K562 (cell line): ENCODE data around the gene GNG11. TPM values are rescaled to one million over a fixed set of nuclear protein-coding genes. Genes with fewer than 3 reads are reported as not detected.

Experiments used
- ATAC-seq: fragments of 200-7000 bp; cut with Tn5 transposase; 3 replicates; pipeline ENCODE4 v1.9.1; 2020; ENCODE audit warnings: moderate library complexity
- BruUV-seq: library from RNA; stranded (reverse); fragments of 400-500 nt; replicated peaks from 2 replicates; lab custom pipeline; 2021; lab: Mats Ljungman, UMichigan
- CTCF ChIA-PET: fragments of 300-600 bp; formaldehyde crosslinking; extraction: SDS; loops from one replicate; lab custom pipeline; 2021; ENCODE audit warnings: low intra/inter-chr PET ratio; lab: Yijun Ruan, JAX
- POLR2A ChIA-PET: fragments of 300-600, 350-650 bp; sonication (Branson Sonifier 250); formaldehyde crosslinking; extraction: SDS; loops from one replicate; lab custom pipeline; 2021; ENCODE audit warnings: antibody characterized with exemption, inconsistent platforms; lab: Yijun Ruan, JAX
- DNase-seq, 4 experiments: peaks; one replicate each; pipeline versions ENCODE4 v3.0.0 to v3.0.0-alpha.2; 2011 to 2018; ENCODE audit warnings: low spot score in 3 of 4, mixed read lengths in 3 of 4; ENCODE audit errors: extremely low read depth in 1 of 4
- FAIRE-seq: peaks from 2 replicates; lab custom pipeline; 2011; peaks lifted over from hg19 to GRCh38; lab: Jason Lieb, UNC
- H2AFZ ChIP-seq: 2 replicates; pipeline ENCODE4 v1.6.0; 2011; ENCODE audit warnings: low read depth, low read length, control low read depth, inconsistent platforms
- H3K27ac ChIP-seq: fragments of 200-600 bp; 3 replicates; pipeline ENCODE4 v1.8.0; 2011; ENCODE audit warnings: low read depth, mild to moderate bottlenecking, control low read depth, inconsistent platforms, low read length, moderate library complexity, mixed read lengths; ENCODE audit errors: extremely low read depth
- H3K27me3 ChIP-seq, 2 experiments: fragments of 300-600 bp in 1 of 2; 2 replicates in 1 of 2; 3 replicates in 1 of 2; pipeline versions ENCODE4 v1.6.0 to v1.8.0; 2011; ENCODE audit warnings: inconsistent platforms in 2 of 2, low read length in 2 of 2, mild to moderate bottlenecking in 1 of 2, mixed read lengths in 1 of 2, moderate library complexity in 1 of 2; ENCODE audit not compliant: control insufficient read depth in 2 of 2, insufficient read depth in 2 of 2
- H3K36me3 ChIP-seq: fragments of 300-600 bp; 3 replicates; pipeline ENCODE4 v1.8.0; 2011; ENCODE audit warnings: mild to moderate bottlenecking, low read length, inconsistent platforms; ENCODE audit not compliant: control insufficient read depth, insufficient read depth
- H3K4me1 ChIP-seq, 2 experiments: fragments of 200-600 bp in 1 of 2; replicated peaks in 1 of 2; 2 replicates in 1 of 2; 3 replicates in 1 of 2; pipeline versions ENCODE4 v1.5.1 to v1.8.0; 2011; ENCODE audit warnings: inconsistent platforms in 2 of 2, low read length in 2 of 2, mild to moderate bottlenecking in 1 of 2, mixed read lengths in 1 of 2, moderate library complexity in 1 of 2; ENCODE audit not compliant: control insufficient read depth in 2 of 2, insufficient read depth in 2 of 2
- H3K4me2 ChIP-seq: 2 replicates; pipeline ENCODE4 v1.6.1; 2011; ENCODE audit warnings: low read length, control low read depth, inconsistent platforms, mixed read lengths; ENCODE audit not compliant: insufficient read depth
- H3K4me3 ChIP-seq: fragments of 200-600 bp; sonication (generic), shearing (Covaris generic); 2 replicates; pipeline ENCODE4 v1.5.1; 2016; ENCODE audit warnings: control low read depth, inconsistent platforms
- H3K79me2 ChIP-seq: fragments of 200-600 bp; 3 replicates; pipeline ENCODE4 v1.8.0; 2011; ENCODE audit warnings: low read length, inconsistent platforms; ENCODE audit not compliant: control insufficient read depth, insufficient read depth
- H3K9ac ChIP-seq, 2 experiments: 2 replicates each; pipeline versions ENCODE4 v1.6.0 to v1.6.1; 2011; ENCODE audit warnings: low read depth in 2 of 2, low read length in 2 of 2, control low read depth in 1 of 2, inconsistent platforms in 1 of 2, mild to moderate bottlenecking in 1 of 2, mixed read lengths in 1 of 2; ENCODE audit not compliant: insufficient read depth in 1 of 2
- H3K9me1 ChIP-seq: one replicate; pipeline ENCODE4 v1.6.0; 2011; ENCODE audit warnings: inconsistent platforms, mild to moderate bottlenecking, low read length, moderate library complexity; ENCODE audit not compliant: control insufficient read depth, insufficient read depth
- H3K9me3 ChIP-seq: replicated peaks from 2 replicates; pipeline ENCODE4 v1.5.1; 2011; ENCODE audit warnings: low read depth, low read length, inconsistent platforms; ENCODE audit not compliant: control insufficient read depth, insufficient read depth
- H4K20me1 ChIP-seq: replicated peaks from 2 replicates; pipeline ENCODE4 v1.6.1; 2011; ENCODE audit warnings: low read length, inconsistent platforms, mixed read lengths; ENCODE audit not compliant: control insufficient read depth, insufficient read depth
- CHD1 ChIP-seq: fragments of 200-600 bp; sonication (generic); IDR thresholded peaks from one replicate; pipeline ENCODE4 v1.6.1; 2012; ENCODE audit warnings: mild to moderate bottlenecking, moderate library complexity, low read length, inconsistent platforms
- IRF9 ChIP-seq: fragments of 450-650 bp; IDR thresholded peaks from 2 replicates; pipeline ENCODE4 v1.6.1; 2016; ENCODE audit warnings: missing biosample characterization, missing genetic modification characterization
- NELFE ChIP-seq: IDR thresholded peaks from 2 replicates; pipeline ENCODE4 v1.6.1; 2011; ENCODE audit warnings: mild to moderate bottlenecking; ENCODE audit not compliant: insufficient read depth, insufficient read length
- NONO ChIP-seq, 2 experiments: fragments of 200-400 bp in 1 of 2; fragments of 450-650 bp in 1 of 2; formaldehyde crosslinking in 1 of 2; IDR thresholded peaks; 2 replicates each; pipeline ENCODE4 v1.6.1; 2017; ENCODE audit warnings: low read depth in 2 of 2, mild to moderate bottlenecking in 2 of 2, moderate library complexity in 2 of 2, low read length in 1 of 2
- PRPF4 ChIP-seq: fragments of 200-400 bp; formaldehyde crosslinking; IDR thresholded peaks from one replicate; pipeline ENCODE4 v1.6.1; 2017; ENCODE audit warnings: low read length, low read depth, mild to moderate bottlenecking; ENCODE audit not compliant: insufficient read depth, poor library complexity, severe bottlenecking
- RREB1 ChIP-seq: fragments of 250-450 bp; sonication (Bioruptor Pico); IDR thresholded peaks from 2 replicates; pipeline ENCODE4 v1.4.0; 2020
- TCFL5 ChIP-seq: fragments of 250-450 bp; sonication (Bioruptor Pico); conservative IDR thresholded peaks from 2 replicates; pipeline ENCODE4 v1.6.1; 2021; ENCODE audit warnings: mild to moderate bottlenecking, moderate library complexity, matching md5 sums
- ZBTB8A ChIP-seq: fragments of 450-650 bp; IDR thresholded peaks from 2 replicates; pipeline ENCODE4 v1.6.1; 2018; ENCODE audit warnings: mild to moderate bottlenecking, moderate library complexity; ENCODE audit not compliant: partially characterized antibody
- ZNF174 ChIP-seq: fragments of 250-450 bp; sonication (Bioruptor Pico); IDR thresholded peaks from 2 replicates; pipeline ENCODE4 v1.4.0; 2020; ENCODE audit warnings: mild to moderate bottlenecking
- ZNF354B ChIP-seq: fragments of 250-450 bp; sonication (Bioruptor Pico); IDR thresholded peaks from 2 replicates; pipeline ENCODE4 v1.4.0; 2020
- ZNF41 ChIP-seq: fragments of 250-450 bp; sonication (Bioruptor Pico); conservative IDR thresholded peaks from 2 replicates; pipeline ENCODE4 v1.4.0; 2020; ENCODE audit warnings: mild to moderate bottlenecking
- ZNF699 ChIP-seq: fragments of 250-450 bp; sonication (Bioruptor Pico); IDR thresholded peaks from 2 replicates; pipeline ENCODE4 v1.8.0; 2021; ENCODE audit warnings: mild to moderate bottlenecking, moderate library complexity; ENCODE audit not compliant: insufficient replicate concordance
- WGBS: fragments of 100-300 bp; shearing (Covaris generic); methylation state at CpG from one replicate; pipeline ENCODE4 v1.1.6; 2016; ENCODE audit warnings: low coverage, mixed read lengths; ENCODE audit not compliant: insufficient coverage; ENCODE audit errors: missing lambda C conversion rate; 5-methylcytosine and 5-hydroxymethylcytosine counted together
- in situ Hi-C: fragments of 300-500 bp; cut with MboI; formaldehyde crosslinking; loops from 4 replicates; pipeline ENCODE4 v1.15.0; 2018; ENCODE audit warnings: inconsistent platforms, mixed read lengths
- intact Hi-C: fragments of 100-400 bp; cut with micrococcal nuclease; formaldehyde crosslinking; loops from 2 replicates; pipeline ENCODE4 v1.14.2; 2022
- polyA plus RNA-seq, 8 experiments: library from polyadenylated mRNA; depleted of rRNA in 4 of 8; stranded (reverse) in 5 of 8; unstranded in 3 of 8; fragments of >200 nt; fragmentation: Nextera tagmentation in 2 of 8; fragmentation: Illumina TruSeq in 1 of 8; extraction: Ambion mirVana in 2 of 8; extraction: Trizol in 1 of 8; gene quantifications; 2 replicates each; pipeline versions ENCODE4 v1.2.1 to v1.2.3, GENCODE V29; 2011 to 2014; ENCODE audit warnings: inconsistent platforms in 1 of 8, missing spikeins in 1 of 8
- total RNA-seq, 7 experiments: library from RNA; depleted of rRNA in 6 of 7; stranded (reverse); fragments of >200 nt in 6 of 7; fragmentation: Illumina TruSeq in 2 of 7; extraction: Trizol in 2 of 7; gene quantifications; 2 replicates each; pipeline versions ENCODE4 v1.2.1 to v1.2.3, GENCODE V29; 2011 to 2021; ENCODE audit warnings: low replicate concordance in 1 of 7

The GNG11 gene
- total and polyA plus RNA-seq, 9 of the 15 experiments (the other 6 are each of a cell fraction or from before 2014, with no cell fraction given): 0.06 TPM; not detected in 8

DNA sequence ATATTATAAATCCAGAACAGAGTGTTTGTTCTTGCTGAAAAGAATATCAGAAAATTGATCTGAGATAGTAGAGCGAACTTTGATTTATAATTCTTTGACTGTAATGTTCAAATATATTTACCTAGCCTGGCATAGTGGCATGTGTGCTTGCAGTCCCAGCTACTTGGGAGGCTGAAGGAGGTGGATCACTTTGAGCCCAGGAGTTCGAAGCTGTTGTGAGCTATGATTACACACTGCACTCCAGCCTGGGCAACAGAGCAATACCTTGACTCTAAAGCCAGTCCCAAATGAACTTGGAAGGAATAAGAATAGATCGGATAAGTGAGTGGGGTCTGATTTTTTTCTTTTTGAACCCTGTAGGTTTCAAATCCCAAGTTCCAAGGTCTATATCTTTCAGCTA is 23.5 kb downstream of the GNG11 start:
- no TSS peak for BruUV-seq
- no peaks in the 10 kb centered on the region for H3K27me3 ChIP-seq
- DNase-seq (no peak), FAIRE-seq (no peak), ATAC-seq (no peak)
- H3K79me2 ChIP-seq: no peaks in the 10 kb centered on the region
- POLR2A ChIA-PET: no interaction called here
- WGBS: 0% methylated on average over 3 of the region's 3 CpGs
- TF ChIP-seq ZNF174 (no peak), CHD1 (no peak), ZBTB8A (no peak), RREB1 (CRISPR knock-in tag) (no peak), TCFL5 (CRISPR knock-in tag) (no peak), NONO (IDR thresholded peaks at IDR 0.05; ENCODE audit: low read depth in 2 of 2, low read length in 1 of 2) (no peak), IRF9 (tag) (no peak), ZNF41 (CRISPR knock-in tag) (no peak), ZNF699 (CRISPR knock-in tag) (no peak), NELFE (no peak), PRPF4 (no peak), ZNF354B (CRISPR knock-in tag) (no peak)
- no peak overlapping the region for H3K27ac ChIP-seq
- H3K36me3 ChIP-seq: no peaks in the 10 kb centered on the region
- no peak overlapping the region for H3K4me2 ChIP-seq
- H2AFZ ChIP-seq: no peak overlapping the region
- H3K9me1 ChIP-seq: no peaks in the 10 kb centered on the region
- in situ Hi-C loops: no loop called here
- no peaks in the 10 kb centered on the region for H3K9me3 ChIP-seq
- H3K4me1 ChIP-seq: peaks cover 0 to 12% of the 10 kb centered on the region in 2 experiments; a peak in 2 of 5 replicates
- CTCF ChIA-PET: no interaction called here
- no peak overlapping the region for H3K9ac ChIP-seq
- H4K20me1 ChIP-seq: no peaks in the 10 kb centered on the region
- no peak overlapping the region for H3K4me3 ChIP-seq
- intact Hi-C loops: no loop called here
